Fibroblast of skin of right biceps (primary cell): ENCODE data around the gene ABCC2.

Experiments used
- DNase-seq: peaks from one replicate; pipeline ENCODE4 v3.0.0-alpha.2; 2013

The ABCC2 gene

GRCh38 chr10:99777918-99778714 is 4.3 kb upstream of the ABCC2 start:
- DNase-seq, result no peak

GRCh38 chr10:99779335-99779734 is 3.1 kb upstream of the ABCC2 start:
- peak; percentile 84 for DNase-seq

- DNase-seq, result no peak
Measured at GRCh38 chr10:99781734-99782429, 558 bp upstream of the ABCC2 start.

GRCh38 chr10:99784016-99784726 is 1.7 kb downstream of the ABCC2 start:
- DNase-seq, result peak; percentile 87

- peak; percentile 65 for DNase-seq
Measured at GRCh38 chr10:99784727-99785441, 2.4 kb downstream of the ABCC2 start.

GRCh38 chr10:99785646-99786045 is 3.2 kb downstream of the ABCC2 start:
- no peak for DNase-seq

- no peak for DNase-seq
Measured at GRCh38 chr10:99787311-99787710, 4.9 kb downstream of the ABCC2 start.

- no peak for DNase-seq
Measured at GRCh38 chr10:99787782-99788445, 5.5 kb downstream of the ABCC2 start.

GRCh38 chr10:99788598-99789256 is 6.3 kb downstream of the ABCC2 start:
- DNase-seq, result peak; percentile 96

- no peak for DNase-seq
Measured at GRCh38 chr10:99791831-99792230, 9.4 kb downstream of the ABCC2 start.

- DNase-seq, result no peak
Measured at GRCh38 chr10:99793819-99794218, 11.4 kb downstream of the ABCC2 start.

- DNase-seq, result no peak
Measured at GRCh38 chr10:99796928-99797327, 14.5 kb downstream of the ABCC2 start.

GRCh38 chr10:99798031-99798430 is 15.6 kb downstream of the ABCC2 start:
- DNase-seq, result no peak

- no peak for DNase-seq
Measured at GRCh38 chr10:99798920-99799319, 16.5 kb downstream of the ABCC2 start.

GRCh38 chr10:99799613-99800012 is 17.2 kb downstream of the ABCC2 start:
- no peak for DNase-seq

GRCh38 chr10:99804471-99804870 is 22.0 kb downstream of the ABCC2 start:
- DNase-seq, result no peak

GRCh38 chr10:99805190-99805589 is 22.8 kb downstream of the ABCC2 start:
- no peak for DNase-seq

- no peak for DNase-seq
Measured at GRCh38 chr10:99806091-99806490, 23.7 kb downstream of the ABCC2 start.

GRCh38 chr10:99807786-99808185 is 25.3 kb downstream of the ABCC2 start:
- DNase-seq, result no peak

- DNase-seq, result no peak
Measured at GRCh38 chr10:99808270-99808669, 25.8 kb downstream of the ABCC2 start.

GRCh38 chr10:99809481-99809880 is 27.0 kb downstream of the ABCC2 start:
- no peak for DNase-seq
